ENCODE data around the gene RLN2.
"Not testable (repeated sequence)": the region's sequence is repeated elsewhere in the genome, so short reads cannot be mapped to it uniquely, and the experiment has no call there.

Gene RLN2

DNA sequence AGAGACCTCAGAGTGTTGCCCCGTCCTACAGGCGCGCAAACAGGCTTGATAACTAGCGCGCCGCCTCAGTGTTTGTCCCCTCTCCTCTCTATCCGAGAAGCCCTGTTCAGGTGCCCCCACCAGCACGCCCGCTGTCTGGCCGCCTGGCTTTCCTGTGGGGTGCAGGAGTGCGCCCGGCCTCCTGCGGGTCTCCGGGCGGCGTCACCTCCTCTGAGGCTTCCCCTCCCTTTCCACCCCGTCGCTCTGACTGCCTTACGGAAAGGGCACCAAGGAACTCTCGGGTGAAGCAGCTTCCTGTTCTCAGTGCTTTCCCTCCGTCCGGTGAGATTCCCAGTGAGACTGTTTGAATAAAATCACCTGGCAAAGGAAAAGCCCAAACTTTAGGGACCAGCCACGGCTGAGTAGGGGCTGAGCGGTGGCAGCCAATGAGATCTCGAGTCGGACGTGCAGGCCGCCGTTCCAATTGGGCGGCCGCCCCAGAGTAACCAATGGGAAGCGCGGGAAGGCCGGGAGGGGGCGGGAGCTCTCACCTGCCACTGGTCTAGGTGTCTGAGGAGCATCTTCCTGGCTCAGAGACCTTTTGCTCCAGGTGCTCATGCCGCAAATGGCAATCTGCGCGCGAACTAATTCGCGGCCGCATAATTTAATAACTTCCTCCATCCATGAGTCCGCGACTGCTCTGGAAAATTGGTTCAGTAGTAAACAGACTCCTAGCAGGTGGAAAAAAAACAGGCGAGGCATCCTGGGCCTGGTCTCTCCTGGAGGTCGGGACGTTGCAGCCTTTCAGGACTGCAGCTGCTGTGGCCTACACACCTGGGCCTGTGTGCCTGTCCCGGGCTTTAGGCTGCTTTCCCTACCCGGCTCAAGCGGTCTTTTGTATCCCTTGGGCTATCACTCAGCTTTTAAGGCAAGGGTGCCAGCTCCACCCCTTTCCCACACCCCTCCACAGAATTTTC lies at the start of gene RLN2:
RLN2 (minus strand) TSS at position 877 of the 956 bp plus-strand sequence; CDS start at position 741, 136 bp downstream.
- peak; percentile 89 for FAIRE-seq

GRCh38 chr9:5354184-5354583 lies 49.7 kb upstream of the RLN2 start:
- no peak for FAIRE-seq

GRCh38 chr9:5352637-5353248 lies 48.2 kb upstream of the RLN2 start:
- no peak for FAIRE-seq

DNA sequence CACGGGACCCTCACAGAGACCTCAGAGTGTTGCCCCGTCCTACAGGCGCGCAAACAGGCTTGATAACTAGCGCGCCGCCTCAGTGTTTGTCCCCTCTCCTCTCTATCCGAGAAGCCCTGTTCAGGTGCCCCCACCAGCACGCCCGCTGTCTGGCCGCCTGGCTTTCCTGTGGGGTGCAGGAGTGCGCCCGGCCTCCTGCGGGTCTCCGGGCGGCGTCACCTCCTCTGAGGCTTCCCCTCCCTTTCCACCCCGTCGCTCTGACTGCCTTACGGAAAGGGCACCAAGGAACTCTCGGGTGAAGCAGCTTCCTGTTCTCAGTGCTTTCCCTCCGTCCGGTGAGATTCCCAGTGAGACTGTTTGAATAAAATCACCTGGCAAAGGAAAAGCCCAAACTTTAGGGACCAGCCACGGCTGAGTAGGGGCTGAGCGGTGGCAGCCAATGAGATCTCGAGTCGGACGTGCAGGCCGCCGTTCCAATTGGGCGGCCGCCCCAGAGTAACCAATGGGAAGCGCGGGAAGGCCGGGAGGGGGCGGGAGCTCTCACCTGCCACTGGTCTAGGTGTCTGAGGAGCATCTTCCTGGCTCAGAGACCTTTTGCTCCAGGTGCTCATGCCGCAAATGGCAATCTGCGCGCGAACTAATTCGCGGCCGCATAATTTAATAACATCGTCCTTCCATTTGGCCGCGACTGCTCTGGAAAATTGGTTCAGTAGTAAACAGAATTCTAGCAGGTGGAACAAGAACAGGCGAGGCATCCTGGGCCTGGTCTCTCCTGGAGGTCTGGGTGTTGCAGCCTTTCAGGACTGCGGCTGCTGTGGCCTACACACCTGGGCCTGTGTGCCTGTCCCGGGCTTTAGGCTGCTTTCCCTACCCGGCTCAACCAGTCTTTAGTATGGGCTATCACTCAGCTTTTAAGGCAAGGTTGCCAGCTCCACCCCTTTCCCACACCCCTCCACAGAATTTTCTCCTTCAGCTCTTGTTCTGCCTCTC lies 34.8 kb upstream of the RLN2 start, which contains the start of gene RLN1:
RLN1 (minus strand) TSS at position 885 of the 990 bp plus-strand sequence; CDS start at position 755, 130 bp downstream.
- peak; percentile 69 for FAIRE-seq

- no peak for FAIRE-seq
These were observed 32.2 kb upstream of the RLN2 start for GRCh38 chr9:5336688-5337087.

- FAIRE-seq: not testable (repeated sequence)
These were observed 26.8 kb upstream of the RLN2 start for GRCh38 chr9:5331276-5331675.

- FAIRE-seq: no peak
These were observed 22.5 kb upstream of the RLN2 start for GRCh38 chr9:5326893-5327548.

DNA sequence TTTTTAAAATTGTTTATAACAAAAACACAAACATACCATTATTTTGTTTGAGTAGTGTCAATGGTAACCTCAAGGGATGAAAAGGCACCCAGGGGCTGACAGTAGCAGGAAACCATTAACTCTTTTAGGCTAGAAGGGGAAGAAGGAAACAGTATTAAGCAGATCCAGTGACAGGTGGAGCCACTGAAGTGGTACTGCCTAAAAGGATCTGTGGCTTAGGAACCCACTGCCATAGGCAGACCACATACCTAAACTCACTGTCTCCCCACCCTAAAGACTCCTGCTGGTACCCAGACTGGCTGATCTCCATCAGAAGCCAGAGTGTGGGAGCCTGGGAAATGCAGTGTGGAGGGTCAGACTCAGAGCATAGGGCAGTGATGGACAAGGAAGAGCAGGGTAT lies 21.7 kb upstream of the RLN2 start:
- FAIRE-seq: no peak

DNA sequence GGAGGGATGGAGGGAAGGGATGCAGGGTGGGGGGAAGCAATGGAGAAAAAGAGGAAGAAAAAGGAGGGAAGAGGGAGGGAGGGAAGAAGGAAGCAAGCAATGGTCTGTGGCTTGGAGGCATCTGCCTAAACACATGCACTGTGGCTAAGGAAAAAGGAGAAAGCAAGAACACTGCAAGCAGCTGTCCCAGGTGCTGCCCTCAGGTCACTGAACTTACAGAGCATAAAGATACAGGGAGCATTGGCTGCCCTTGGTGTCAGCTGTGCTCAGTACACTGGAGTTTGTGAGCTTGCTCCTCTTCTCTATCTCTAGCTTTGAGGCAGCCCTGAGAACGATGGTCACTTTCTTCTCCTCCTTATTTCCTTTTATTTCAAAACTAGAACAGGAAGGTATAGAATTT lies 17.1 kb upstream of the RLN2 start:
- not testable (repeated sequence) for FAIRE-seq

- no peak for FAIRE-seq
These were observed 16.5 kb upstream of the RLN2 start for GRCh38 chr9:5321058-5321457.

GRCh38 chr9:5316406-5316805 lies 11.9 kb upstream of the RLN2 start:
- not testable (repeated sequence) for FAIRE-seq

DNA sequence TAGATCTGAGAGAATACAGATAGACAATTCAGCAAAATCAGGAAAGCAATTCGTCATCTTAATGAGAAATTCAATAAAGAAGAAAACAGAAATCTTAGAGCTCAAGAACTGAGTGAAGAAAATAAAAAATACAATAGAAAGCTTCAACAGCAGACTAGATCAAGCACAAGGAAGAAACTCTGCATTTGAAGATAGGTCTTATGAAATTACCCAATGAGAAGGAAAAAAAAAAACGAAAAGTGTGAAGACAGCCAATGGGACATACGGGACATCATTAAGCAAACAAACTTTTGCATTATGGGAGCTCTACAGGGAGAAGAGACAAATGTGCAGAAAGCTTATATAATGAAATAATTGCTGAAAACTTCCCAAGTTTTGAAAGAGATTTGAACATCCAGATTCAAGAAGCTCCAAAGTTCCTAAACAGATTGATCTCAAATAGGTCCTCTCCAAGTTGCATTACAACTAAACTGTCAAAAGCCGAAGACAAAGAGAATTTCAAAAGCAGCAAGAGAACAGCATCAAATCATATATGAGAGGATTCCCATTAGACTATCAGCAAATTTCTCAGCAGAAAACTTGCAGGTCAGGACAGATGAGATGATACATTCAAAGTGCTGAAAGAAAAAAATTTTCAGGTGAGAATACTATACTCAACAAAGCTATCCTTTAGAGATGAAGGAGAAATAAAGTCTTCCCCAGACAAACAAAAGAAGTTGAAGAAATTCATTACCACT lies 10.8 kb upstream of the RLN2 start:
- no peak for FAIRE-seq

DNA sequence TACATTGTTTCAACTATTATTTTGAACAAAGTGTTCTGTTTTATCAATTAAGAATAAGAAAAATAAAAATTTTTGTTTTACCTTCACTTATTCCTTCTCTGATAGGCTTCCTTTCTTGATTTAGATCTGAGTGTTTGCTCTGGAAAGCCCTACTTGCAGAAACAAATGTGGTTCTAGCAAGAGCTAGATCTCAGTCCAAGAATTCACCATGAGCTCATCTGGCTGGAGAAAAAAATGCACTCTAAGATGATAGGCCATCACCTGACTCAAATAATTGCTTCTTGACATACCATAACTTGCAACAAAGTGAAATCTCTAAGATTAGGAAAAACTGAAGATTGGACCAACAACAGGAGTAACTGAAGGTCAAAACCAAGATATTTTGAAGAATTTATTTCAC lies 6.3 kb upstream of the RLN2 start:
- no peak for FAIRE-seq

DNA sequence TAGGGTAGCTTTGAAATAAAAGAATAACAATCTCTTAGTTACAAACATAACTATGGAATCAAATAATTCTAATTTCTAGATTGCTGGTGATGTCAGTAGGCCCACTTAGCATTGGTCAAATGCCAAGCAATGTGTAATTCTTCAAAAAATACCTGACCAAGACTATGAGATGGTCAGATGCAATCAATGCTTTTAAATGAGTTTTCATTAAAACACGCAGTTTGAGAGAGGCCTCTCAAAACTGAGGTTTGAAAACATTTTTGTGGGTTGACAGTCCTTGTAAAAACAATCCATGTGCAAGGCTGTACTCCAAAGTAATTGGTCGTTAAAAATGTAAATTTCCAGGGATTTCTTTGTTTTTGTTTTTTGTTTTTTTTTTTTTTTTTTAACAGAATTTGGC lies 1.2 kb upstream of the RLN2 start:
- no peak for FAIRE-seq

DNA sequence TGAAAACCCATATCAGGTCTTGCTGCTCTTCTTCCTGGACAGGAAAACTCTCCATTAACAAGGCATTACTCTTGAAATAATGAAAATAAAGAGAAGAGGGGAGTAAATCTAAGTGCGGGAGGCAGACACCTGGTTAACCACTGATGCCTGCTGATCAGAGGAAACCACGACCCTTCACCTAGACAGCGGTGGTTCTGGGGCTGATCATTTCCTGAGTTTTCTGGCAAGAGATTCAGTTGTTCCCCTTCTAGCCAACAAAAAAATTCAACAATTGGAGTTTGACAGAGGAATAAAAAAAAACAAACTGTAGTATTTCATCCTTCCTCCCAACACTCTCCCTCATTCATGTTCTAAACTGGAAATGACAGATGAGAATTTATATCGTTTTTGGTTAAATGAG lies 3.0 kb downstream of the RLN2 start:
- FAIRE-seq: no peak

- FAIRE-seq: no peak
These were observed 12.4 kb downstream of the RLN2 start for GRCh38 chr9:5292141-5292540.

GRCh38 chr9:5288591-5288990 lies 15.9 kb downstream of the RLN2 start:
- no peak for FAIRE-seq

DNA sequence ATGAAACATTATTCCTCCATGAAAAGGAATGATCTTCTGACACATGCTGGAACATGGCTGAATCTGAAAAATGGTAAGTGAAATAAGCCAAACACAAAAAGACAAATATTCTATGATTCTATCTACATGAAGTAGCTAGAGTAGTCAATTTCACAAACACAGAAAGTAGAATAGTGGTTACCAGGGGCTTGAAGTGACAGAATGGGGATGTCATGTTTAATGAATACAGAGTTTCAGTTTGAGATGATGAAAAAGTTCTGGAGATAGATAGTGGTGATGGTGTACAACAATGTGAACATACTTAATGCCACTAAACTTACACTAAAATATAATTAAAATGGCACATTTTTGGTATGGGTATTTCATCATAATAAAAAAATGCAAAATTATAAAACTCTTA lies 18.3 kb downstream of the RLN2 start:
- FAIRE-seq: no peak

GRCh38 chr9:5278486-5278885 lies 26.0 kb downstream of the RLN2 start:
- FAIRE-seq: no peak

GRCh38 chr9:5274770-5275169 lies 29.7 kb downstream of the RLN2 start:
- FAIRE-seq: no peak

DNA sequence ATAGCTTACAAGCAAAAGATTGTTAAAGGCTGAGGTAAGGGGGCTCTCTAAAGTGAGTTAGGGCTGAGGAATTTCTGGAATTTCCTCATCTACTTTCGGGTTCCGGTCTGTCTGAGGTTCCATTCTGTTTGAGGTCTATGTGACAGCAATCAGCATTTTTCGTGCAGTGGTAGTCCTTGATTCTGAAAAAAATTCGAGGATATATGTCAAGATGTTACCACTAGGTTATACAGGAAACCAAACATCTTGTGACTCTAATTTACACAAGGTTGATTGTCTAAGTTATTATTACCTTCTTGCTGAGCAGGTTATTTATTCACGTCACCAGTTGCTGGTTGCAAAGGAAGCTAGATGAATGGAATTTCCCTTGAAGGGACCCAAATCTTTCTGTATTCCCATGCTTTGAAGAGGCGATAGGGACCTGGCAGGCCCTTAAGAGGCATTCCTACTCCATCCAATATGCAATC lies 35.2 kb downstream of the RLN2 start:
- FAIRE-seq: no peak
